22Rv1 (cell line): ENCODE measurements around the gene ID4.

Source experiments
- H3K27ac ChIP-seq: fragments of 450-650 bp; 2 replicates; pipeline ENCODE4 v1.5.1; 2017
- CTCF ChIP-seq: fragments of 450-650 bp; IDR thresholded peaks from 2 replicates; pipeline ENCODE4 v1.5.1; 2017; ENCODE audit warnings: mild to moderate bottlenecking
- ZFX ChIP-seq: fragments of 450-650 bp; IDR thresholded peaks from 2 replicates; pipeline ENCODE4 v1.6.1; 2017; ENCODE audit warnings: antibody characterized with exemption, borderline replicate concordance

The ID4 gene

GRCh38 chr6:19835605-19836004, 1.6 kb upstream of the ID4 start:
- TF ChIP-seq CTCF (no peak), ZFX (no peak)
- H3K27ac ChIP-seq, result no peak overlapping the region

GRCh38 chr6:19837511-19838441, 606 bp downstream of the ID4 start:
- TF ChIP-seq CTCF (no peak), ZFX (no peak)
- H3K27ac ChIP-seq, result peak overlapping the region; percentile 90

GRCh38 chr6:19838442-19839236, 1.5 kb downstream of the ID4 start:
- peak overlapping the region; percentile 90 for H3K27ac ChIP-seq
- no peak for TF ChIP-seq CTCF

- peak overlapping the region; percentile 90 for H3K27ac ChIP-seq
- TF ChIP-seq CTCF (no peak), ZFX (no peak)
These were observed 2.0 kb downstream of the ID4 start for GRCh38 chr6:19839237-19839546.

GRCh38 chr6:19839788-19840187, 2.6 kb downstream of the ID4 start:
- TF ChIP-seq ZFX (no peak), CTCF (no peak)
- H3K27ac ChIP-seq, result peak overlapping the region; percentile 90

- H3K27ac ChIP-seq, result peak overlapping the region; percentile 90
These were observed 4.0 kb downstream of the ID4 start for GRCh38 chr6:19841181-19841580.

More at GRCh38 chr6:19841181-19841580, 4.0 kb downstream of the ID4 start:
- TF ChIP-seq CTCF (no peak), ZFX (no peak)
